GM12801 (cell line): ENCODE measurements around the gene ABHD16B.

Source experiments
- TF ChIP-seq, protein P1 (sequence below): IDR thresholded peaks from one replicate; pipeline ENCODE4 v1.5.1; 2011; ENCODE audit warnings: control low read depth; ENCODE audit not compliant: insufficient read length; ENCODE audit errors: extremely low read depth

The ABHD16B gene

GRCh38 chr20:63854069-63854765, 7.1 kb upstream of the ABHD16B start:
- TF ChIP-seq, protein P1, sequence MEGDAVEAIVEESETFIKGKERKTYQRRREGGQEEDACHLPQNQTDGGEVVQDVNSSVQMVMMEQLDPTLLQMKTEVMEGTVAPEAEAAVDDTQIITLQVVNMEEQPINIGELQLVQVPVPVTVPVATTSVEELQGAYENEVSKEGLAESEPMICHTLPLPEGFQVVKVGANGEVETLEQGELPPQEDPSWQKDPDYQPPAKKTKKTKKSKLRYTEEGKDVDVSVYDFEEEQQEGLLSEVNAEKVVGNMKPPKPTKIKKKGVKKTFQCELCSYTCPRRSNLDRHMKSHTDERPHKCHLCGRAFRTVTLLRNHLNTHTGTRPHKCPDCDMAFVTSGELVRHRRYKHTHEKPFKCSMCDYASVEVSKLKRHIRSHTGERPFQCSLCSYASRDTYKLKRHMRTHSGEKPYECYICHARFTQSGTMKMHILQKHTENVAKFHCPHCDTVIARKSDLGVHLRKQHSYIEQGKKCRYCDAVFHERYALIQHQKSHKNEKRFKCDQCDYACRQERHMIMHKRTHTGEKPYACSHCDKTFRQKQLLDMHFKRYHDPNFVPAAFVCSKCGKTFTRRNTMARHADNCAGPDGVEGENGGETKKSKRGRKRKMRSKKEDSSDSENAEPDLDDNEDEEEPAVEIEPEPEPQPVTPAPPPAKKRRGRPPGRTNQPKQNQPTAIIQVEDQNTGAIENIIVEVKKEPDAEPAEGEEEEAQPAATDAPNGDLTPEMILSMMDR = no peak

DNA sequence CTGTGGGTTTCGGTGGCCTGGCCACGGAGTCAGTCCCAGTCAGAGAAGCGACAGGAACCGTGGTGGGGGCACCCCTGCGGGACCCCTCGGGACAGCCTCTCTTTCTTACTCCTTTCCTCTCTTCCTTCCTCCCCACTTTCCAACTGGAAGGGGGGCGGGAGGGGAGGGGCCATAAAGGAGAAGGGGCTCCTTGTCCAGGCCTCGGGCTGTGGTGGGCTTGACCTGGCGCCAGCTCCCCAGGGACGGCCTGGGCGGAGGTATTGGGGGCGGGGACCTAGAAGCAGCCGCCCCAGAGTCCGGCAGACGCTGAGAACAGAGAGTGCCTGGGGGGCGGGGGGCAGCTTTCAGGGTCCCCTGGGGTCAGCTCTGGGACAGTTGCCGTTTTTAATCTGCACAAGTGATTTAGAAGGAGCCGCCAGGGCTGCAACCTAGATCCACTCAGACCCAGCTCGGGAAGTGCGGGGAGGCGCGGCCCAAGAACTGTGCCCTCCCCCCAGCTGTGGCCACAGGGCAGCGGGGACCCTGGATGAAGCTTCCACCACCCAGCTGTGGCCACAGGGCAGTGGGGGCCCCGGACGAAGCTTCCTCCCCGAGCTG, 6.4 kb upstream of the ABHD16B start:
- TF ChIP-seq, protein P1 = no peak

DNA sequence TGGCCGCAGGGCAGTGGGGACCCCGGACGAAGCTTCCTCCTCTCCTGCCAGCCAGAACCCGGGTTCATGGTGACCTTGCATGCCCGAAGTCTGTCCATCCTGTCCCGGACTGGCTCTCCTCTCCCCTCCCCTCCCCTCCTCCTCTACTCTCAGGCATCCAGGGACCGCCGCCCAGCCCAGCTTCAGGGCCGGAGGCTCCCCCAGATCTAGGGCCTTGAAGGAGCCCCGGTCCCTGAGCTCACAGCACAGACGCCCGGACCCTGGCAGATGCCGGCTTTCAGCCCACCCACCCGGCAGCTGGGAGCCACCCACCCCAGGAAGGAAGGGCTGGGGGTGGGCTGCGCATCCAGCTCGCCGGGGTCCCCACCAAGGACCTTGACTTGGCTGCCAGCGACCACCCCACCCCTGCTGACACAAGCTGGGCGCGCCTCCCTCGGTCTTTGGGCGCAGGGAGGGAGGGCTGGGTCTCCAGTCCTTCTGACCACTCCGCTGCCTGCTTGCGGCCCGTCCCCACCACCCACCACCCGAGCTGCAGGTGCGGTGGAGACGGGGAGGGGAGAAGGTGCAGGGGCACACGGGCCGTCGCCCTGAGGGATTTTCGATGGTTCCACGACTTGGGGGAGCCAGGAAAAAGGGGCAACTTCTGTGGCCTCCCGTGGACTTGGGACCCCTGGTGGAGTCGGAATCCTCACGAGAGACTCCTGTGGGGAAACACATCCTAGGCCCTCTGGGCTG, 5.8 kb upstream of the ABHD16B start:
- TF ChIP-seq, protein P1 = no peak

- TF ChIP-seq, protein P1 = no peak
Measured at GRCh38 chr20:63856098-63856511, 5.2 kb upstream of the ABHD16B start.

GRCh38 chr20:63857764-63858392, 3.4 kb upstream of the ABHD16B start:
- TF ChIP-seq, protein P1 = no peak

DNA sequence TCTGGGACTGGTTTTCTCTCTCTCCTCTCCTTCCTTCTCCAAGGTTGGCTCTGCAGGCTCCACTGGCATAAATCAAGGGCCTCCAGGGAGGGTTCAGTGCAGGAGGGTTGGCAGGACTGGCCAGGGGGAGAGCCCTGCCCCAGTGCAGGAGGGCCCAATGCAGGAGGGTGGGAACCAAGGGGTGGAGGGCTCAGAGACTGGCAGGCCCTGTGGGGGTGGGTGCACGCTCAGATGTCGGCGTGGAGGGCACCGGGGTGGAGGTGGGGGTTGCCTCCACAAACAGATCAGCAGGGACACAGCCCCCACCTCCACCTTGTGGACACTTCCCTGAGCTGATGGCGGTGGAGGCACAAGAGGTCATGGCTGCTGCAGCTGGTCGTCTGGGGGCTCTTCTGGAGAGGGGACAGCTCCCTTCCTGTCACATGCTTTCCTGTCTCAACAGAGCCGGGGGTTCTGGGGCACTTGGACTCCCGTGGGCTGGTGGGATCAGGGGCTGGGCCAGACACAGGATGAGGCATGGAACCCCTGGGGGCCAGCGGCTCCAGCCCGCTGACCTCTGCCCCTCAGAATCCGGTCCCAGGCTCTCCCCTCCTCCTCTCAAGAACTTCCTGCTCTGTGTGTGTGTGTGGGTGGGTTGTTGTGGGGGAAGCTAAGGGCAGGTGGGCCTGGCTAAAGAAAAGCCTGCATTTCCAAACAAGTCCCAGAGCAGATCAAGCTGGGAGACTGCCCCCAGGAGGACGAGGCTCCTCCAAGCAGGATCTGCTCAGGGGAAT, 2.7 kb upstream of the ABHD16B start:
- TF ChIP-seq, protein P1 = no peak

- TF ChIP-seq, protein P1 = no peak
Measured at GRCh38 chr20:63859166-63859699, 2.1 kb upstream of the ABHD16B start.
